ENCODE data around the gene SPRR1B. TPM values are rescaled to one million over a fixed set of nuclear protein-coding genes. Genes with fewer than 3 reads are reported as not detected.

Gene SPRR1B
- total and polyA plus RNA-seq, 10 of the 15 experiments (the other 5 are each of a cell fraction or from before 2014, with no cell fraction given), result not detected

DNA sequence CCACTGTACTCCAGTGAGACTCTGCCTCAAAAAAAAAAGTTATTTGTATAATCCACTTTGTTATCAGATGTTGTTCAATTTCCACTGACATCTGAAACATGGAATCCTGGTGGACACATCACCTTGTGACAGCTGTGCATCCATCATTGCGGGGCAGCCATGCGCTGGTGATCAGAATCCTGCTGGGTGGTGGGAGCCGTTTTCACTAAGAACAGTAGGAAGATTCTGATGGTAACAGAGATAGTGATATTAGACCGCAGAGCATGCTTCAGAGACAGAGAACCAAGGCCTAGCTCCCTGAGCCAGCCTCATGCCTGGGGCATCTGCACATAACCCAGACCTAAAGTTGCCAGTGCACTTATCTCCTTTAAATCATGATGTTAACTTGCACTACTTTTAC, 32.5 kb upstream of the SPRR1B start:
- Histone ChIP-seq H4K20me1 (ENCODE audit: control insufficient read depth, insufficient read depth) (no peaks in the 10 kb centered on the region), H3K27me3 (replicated peaks in 1 of 2; ENCODE audit: control insufficient read depth in 2 of 2, insufficient read depth in 2 of 2, low read length in 1 of 2) (no peaks in the 10 kb centered on the region; a peak in 1 of 4 replicates), H3K4me3 (no peak overlapping the region), H3K4me1 (ENCODE audit: control insufficient read depth, insufficient read depth, low read length) (no peaks in the 10 kb centered on the region), H3K9me3 (replicated peaks; ENCODE audit: control insufficient read depth, insufficient read depth, low read length) (no peaks in the 10 kb centered on the region), H3K4me2 (ENCODE audit: control insufficient read depth, insufficient read depth) (no peak overlapping the region), H2AFZ (ENCODE audit: control insufficient read depth, low read depth, low read length) (no peak overlapping the region), H3K36me3 (ENCODE audit: control insufficient read depth in 2 of 2, insufficient read depth in 2 of 2, low read length in 1 of 2) (no peaks in the 10 kb centered on the region), H3K27ac (ENCODE audit: control insufficient read depth, insufficient read depth) (no peak overlapping the region), H3K9ac (ENCODE audit: control insufficient read depth, insufficient read depth, low read length) (no peak overlapping the region), H3K79me2 (ENCODE audit: control insufficient read depth, insufficient read depth, low read length) (no peaks in the 10 kb centered on the region)
- no peak for ATAC-seq
- TF ChIP-seq BCL3 (IDR thresholded peaks at IDR 0.05; ENCODE audit: borderline replicate concordance, insufficient read depth, low read depth, low read length, poor library complexity, severe bottlenecking) (no peak), ZNF622 (IDR thresholded peaks at IDR 0.05) (no peak), CBX3 (IDR thresholded peaks at IDR 0.05; ENCODE audit: borderline replicate concordance, low read depth) (no peak), ATF7 (IDR thresholded peaks at IDR 0.05; ENCODE audit: low read depth) (no peak), MTA3 (IDR thresholded peaks at IDR 0.05; ENCODE audit: borderline replicate concordance, low read length) (no peak), ZNF217 (IDR thresholded peaks at IDR 0.05) (no peak), NRF1 (conservative IDR thresholded peaks at IDR 0.05; ENCODE audit: low read depth, low read length) (no peak), CBX5 (IDR thresholded peaks at IDR 0.05; ENCODE audit: low read depth) (no peak), CBFB (IDR thresholded peaks at IDR 0.05; ENCODE audit: low read depth) (no peak), KLF5 (IDR thresholded peaks at IDR 0.05; ENCODE audit: partially characterized antibody) (no peak), SRF (IDR thresholded peaks at IDR 0.05; ENCODE audit: low read depth in 2 of 2, low read length in 2 of 2) (no peak), CHD4 (IDR thresholded peaks at IDR 0.05) (no peak), NR2C1 (IDR thresholded peaks at IDR 0.05) (no peak), NFXL1 (IDR thresholded peaks at IDR 0.05; ENCODE audit: borderline replicate concordance) (no peak), TARDBP (IDR thresholded peaks at IDR 0.05; ENCODE audit: borderline replicate concordance) (no peak), YY1 (IDR thresholded peaks at IDR 0.05; ENCODE audit: low read depth, low read length) (no peak)
- TF ChIP-seq, protein P1, sequence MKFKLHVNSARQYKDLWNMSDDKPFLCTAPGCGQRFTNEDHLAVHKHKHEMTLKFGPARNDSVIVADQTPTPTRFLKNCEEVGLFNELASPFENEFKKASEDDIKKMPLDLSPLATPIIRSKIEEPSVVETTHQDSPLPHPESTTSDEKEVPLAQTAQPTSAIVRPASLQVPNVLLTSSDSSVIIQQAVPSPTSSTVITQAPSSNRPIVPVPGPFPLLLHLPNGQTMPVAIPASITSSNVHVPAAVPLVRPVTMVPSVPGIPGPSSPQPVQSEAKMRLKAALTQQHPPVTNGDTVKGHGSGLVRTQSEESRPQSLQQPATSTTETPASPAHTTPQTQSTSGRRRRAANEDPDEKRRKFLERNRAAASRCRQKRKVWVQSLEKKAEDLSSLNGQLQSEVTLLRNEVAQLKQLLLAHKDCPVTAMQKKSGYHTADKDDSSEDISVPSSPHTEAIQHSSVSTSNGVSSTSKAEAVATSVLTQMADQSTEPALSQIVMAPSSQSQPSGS (IDR thresholded peaks at IDR 0.05; ENCODE audit: low read length), result no peak
- TF ChIP-seq, protein P2, sequence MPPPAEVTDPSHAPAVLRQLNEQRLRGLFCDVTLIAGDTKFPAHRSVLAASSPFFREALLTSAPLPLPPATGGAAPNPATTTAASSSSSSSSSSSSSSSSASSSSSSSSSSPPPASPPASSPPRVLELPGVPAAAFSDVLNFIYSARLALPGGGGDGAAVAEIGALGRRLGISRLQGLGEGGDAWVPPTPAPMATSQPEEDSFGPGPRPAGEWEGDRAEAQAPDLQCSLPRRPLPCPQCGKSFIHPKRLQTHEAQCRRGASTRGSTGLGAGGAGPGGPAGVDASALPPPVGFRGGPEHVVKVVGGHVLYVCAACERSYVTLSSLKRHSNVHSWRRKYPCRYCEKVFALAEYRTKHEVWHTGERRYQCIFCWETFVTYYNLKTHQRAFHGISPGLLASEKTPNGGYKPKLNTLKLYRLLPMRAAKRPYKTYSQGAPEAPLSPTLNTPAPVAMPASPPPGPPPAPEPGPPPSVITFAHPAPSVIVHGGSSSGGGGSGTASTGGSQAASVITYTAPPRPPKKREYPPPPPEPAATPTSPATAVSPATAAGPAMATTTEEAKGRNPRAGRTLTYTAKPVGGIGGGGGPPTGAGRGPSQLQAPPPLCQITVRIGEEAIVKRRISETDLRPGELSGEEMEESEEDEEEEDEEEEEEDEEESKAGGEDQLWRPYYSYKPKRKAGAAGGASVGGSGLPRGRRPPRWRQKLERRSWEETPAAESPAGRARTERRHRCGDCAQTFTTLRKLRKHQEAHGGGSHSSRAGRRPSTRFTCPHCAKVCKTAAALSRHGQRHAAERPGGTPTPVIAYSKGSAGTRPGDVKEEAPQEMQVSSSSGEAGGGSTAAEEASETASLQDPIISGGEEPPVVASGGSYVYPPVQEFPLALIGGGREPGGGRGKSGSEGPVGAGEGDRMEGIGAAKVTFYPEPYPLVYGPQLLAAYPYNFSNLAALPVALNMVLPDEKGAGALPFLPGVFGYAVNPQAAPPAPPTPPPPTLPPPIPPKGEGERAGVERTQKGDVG (CRISPR knock-in tag; IDR thresholded peaks at IDR 0.05), result no peak
- ChIA-PET SMC1A (ENCODE audit: uncharacterized antibody, unreplicated experiment) (no interaction called here), POLR2A (no interaction called here), RAD21 (ENCODE audit: unreplicated experiment) (no interaction called here), CTCF (no interaction called here)
- BruUV-seq (replicated peaks), result no TSS peak
- WGBS (ENCODE audit: insufficient coverage, insufficient replicate concordance, low lambda C conversion rate, missing lambda C conversion rate), result 20% methylated on average over 4 of the region's 4 CpGs
- in situ Hi-C loops (cut with MboI), result no loop called here
- FAIRE-seq, result no peak
- no peak for DNase-seq (ENCODE audit: low read depth, low spot score)
- intact Hi-C loops (cut with micrococcal nuclease; ENCODE audit: unreplicated experiment), result no loop called here
